Endothelial cell of umbilical vein (primary cell): ENCODE results near the gene NFATC1. TPM values are rescaled to one million over a fixed set of nuclear protein-coding genes. Genes with fewer than 3 reads are reported as not detected.
A peak's percentile ranks its signal among the peaks of the same experiment; 100 is the strongest.

Experiments
- BruUV-seq: library from RNA; stranded (reverse); fragments of 400-500 nt; replicated peaks from 2 replicates; lab custom pipeline; 2021; lab: Mats Ljungman, UMichigan
- CTCF ChIA-PET: fragments of 300-600, 350-600 bp; sonication (Branson Sonifier 250); formaldehyde crosslinking; loops from one replicate; lab custom pipeline; 2021; ENCODE audit warnings: antibody characterized with exemption, inconsistent platforms; lab: Charles Lee
- POLR2A ChIA-PET: fragments of 300-600, 350-600 bp; sonication (Branson Sonifier 250); formaldehyde crosslinking; loops from one replicate; lab custom pipeline; 2021; ENCODE audit warnings: antibody characterized with exemption, inconsistent platforms; lab: Charles Lee
- DNase-seq: peaks from one replicate; pipeline ENCODE4 v3.0.0-alpha.2; 2011; ENCODE audit warnings: low read depth, low spot score
- FAIRE-seq: peaks from 2 replicates; lab custom pipeline; 2011; peaks lifted over from hg19 to GRCh38; lab: Jason Lieb, UNC
- H2AFZ ChIP-seq: 2 replicates; pipeline ENCODE4 v1.6.0; 2012; ENCODE audit warnings: low read depth, low read length, control low read depth, inconsistent platforms
- H3K27ac ChIP-seq: 2 replicates; pipeline ENCODE4 v1.5.1; 2011; ENCODE audit warnings: low read depth, mild to moderate bottlenecking, control low read depth, low read length, moderate library complexity; ENCODE audit not compliant: insufficient read depth
- H3K27me3 ChIP-seq, 2 experiments: 2 replicates each; pipeline versions ENCODE4 v1.6.0 to v1.6.1; 2011; ENCODE audit warnings: low read length in 2 of 2, mixed read lengths in 1 of 2; ENCODE audit not compliant: control insufficient read depth in 2 of 2, insufficient read depth in 2 of 2
- H3K36me3 ChIP-seq, 2 experiments: 2 replicates in 1 of 2; 3 replicates in 1 of 2; pipeline ENCODE4 v1.5.1; 2011; ENCODE audit warnings: low read length in 2 of 2, mild to moderate bottlenecking in 1 of 2, moderate library complexity in 1 of 2; ENCODE audit not compliant: control insufficient read depth in 2 of 2, insufficient read depth in 2 of 2; ENCODE audit errors: extremely low read depth in 1 of 2
- H3K4me1 ChIP-seq: 3 replicates; pipeline ENCODE4 v1.5.1; 2011; ENCODE audit warnings: mild to moderate bottlenecking, low read length; ENCODE audit not compliant: control insufficient read depth, insufficient read depth; ENCODE audit errors: extremely low read depth
- H3K4me2 ChIP-seq: 2 replicates; pipeline ENCODE4 v1.6.1; 2011; ENCODE audit warnings: low read length, control low read depth, mixed read lengths; ENCODE audit not compliant: insufficient read depth
- H3K4me3 ChIP-seq, 3 experiments: fragments of 200-600 bp in 1 of 3; sonication (generic), shearing (Covaris generic) in 1 of 3; replicated peaks in 1 of 3; 2 replicates each; pipeline ENCODE4 v1.5.1; 2011 to 2016; ENCODE audit warnings: control low read depth in 3 of 3, low read length in 3 of 3, mild to moderate bottlenecking in 2 of 3, inconsistent platforms in 1 of 3, low read depth in 1 of 3, moderate library complexity in 1 of 3; ENCODE audit not compliant: insufficient read depth in 1 of 3
- H3K79me2 ChIP-seq: 2 replicates; pipeline ENCODE4 v1.6.0; 2012; ENCODE audit warnings: low read length, inconsistent platforms; ENCODE audit not compliant: control insufficient read depth, insufficient read depth
- H3K9ac ChIP-seq: replicated peaks from 2 replicates; pipeline ENCODE3; 2011; ENCODE audit warnings: low read length, control low read depth; ENCODE audit not compliant: insufficient read depth; ENCODE audit errors: extremely low read depth
- H3K9me1 ChIP-seq: replicated peaks from 3 replicates; pipeline ENCODE4 v1.6.0; 2011; ENCODE audit warnings: mild to moderate bottlenecking, low read length; ENCODE audit not compliant: control insufficient read depth, insufficient read depth; ENCODE audit errors: extremely low read depth
- H3K9me3 ChIP-seq: replicated peaks from 2 replicates; pipeline ENCODE4 v1.5.1; 2012; ENCODE audit warnings: low read length, inconsistent platforms; ENCODE audit not compliant: control insufficient read depth, insufficient read depth
- H4K20me1 ChIP-seq: replicated peaks from 2 replicates; pipeline ENCODE3; 2011; ENCODE audit warnings: mild to moderate bottlenecking, low read length; ENCODE audit not compliant: control insufficient read depth, insufficient read depth; ENCODE audit errors: extremely low read depth
- CTCF ChIP-seq, 2 donors: IDR thresholded peaks; 1 replicate in 1 of 2; 2 replicates in 1 of 2; pipeline ENCODE4 v1.5.1; 2011; ENCODE audit warnings: low read length in 2 of 2, mild to moderate bottlenecking in 2 of 2, moderate library complexity in 2 of 2, control low read depth in 1 of 2, inconsistent platforms in 1 of 2, low read depth in 1 of 2; ENCODE audit not compliant: insufficient read depth in 1 of 2; ENCODE audit errors: extremely low read depth in 1 of 2
- EZH2 ChIP-seq: IDR thresholded peaks from 2 replicates; pipeline ENCODE4 v1.6.1; 2012; ENCODE audit warnings: borderline replicate concordance, low read depth, mild to moderate bottlenecking, moderate library complexity, low read length, inconsistent platforms; ENCODE audit not compliant: severe bottlenecking
- MYC ChIP-seq: IDR thresholded peaks from one replicate; pipeline ENCODE4 v1.6.1; 2011; ENCODE audit warnings: mild to moderate bottlenecking, low read depth, low read length
- POLR2A ChIP-seq: IDR thresholded peaks from 2 replicates; pipeline ENCODE4 v1.6.1; 2012; ENCODE audit warnings: low read depth, mild to moderate bottlenecking, control low read depth, low read length
- POLR2AphosphoS5 ChIP-seq: IDR thresholded peaks from 2 replicates; pipeline ENCODE4 v1.6.1; 2012; ENCODE audit warnings: low read depth, mild to moderate bottlenecking, control low read depth, low read length, moderate library complexity; ENCODE audit not compliant: insufficient read depth
- dilution Hi-C: fragments of 300-500 bp; cut with MboI; formaldehyde crosslinking; loops from one replicate; pipeline ENCODE4 v1.15.0; 2019; ENCODE audit warnings: low sequenced_read_pairs; ENCODE audit not compliant: extremely low pct_ligation_motif_present
- intact Hi-C: fragments of 100-400 bp; cut with micrococcal nuclease; formaldehyde crosslinking; loops from one replicate; pipeline ENCODE4 v1.10.0; 2022
- polyA plus RNA-seq, 4 experiments: library from polyadenylated mRNA; depleted of rRNA in 3 of 4; stranded (reverse) in 3 of 4; unstranded in 1 of 4; fragments of >200 nt; gene quantifications; 2 replicates each; pipeline versions ENCODE4 v1.2.1 to v1.2.3, GENCODE V29; 2011 to 2012; ENCODE audit warnings: missing spikeins in 1 of 4
- total RNA-seq: library from RNA; stranded (reverse); gene quantifications from 2 replicates; pipeline ENCODE4 v1.2.3, GENCODE V29; 2021

NFATC1 gene
- total and polyA plus RNA-seq, 2 donors (not counting 3 experiments of a cell fraction or from before 2014, with no cell fraction given): 11.1 to 30.0 TPM

- no peaks in the 10 kb centered on the region for H3K9me1 ChIP-seq
- DNase-seq (no peak), FAIRE-seq (no peak)
- intact Hi-C loops (no loop called here), dilution Hi-C loops (no loop called here)
- H3K4me2 ChIP-seq: peak overlapping the region; percentile 23
- H3K27ac ChIP-seq: peak overlapping the region; percentile 56
- peak overlapping the region; percentile 11 for H2AFZ ChIP-seq
- H3K4me1 ChIP-seq: peaks cover 36% of the 10 kb centered on the region
- BruUV-seq: no TSS peak
- H4K20me1 ChIP-seq: no peaks in the 10 kb centered on the region
- no peak for TF ChIP-seq MYC
- TF ChIP-seq CTCF (IDR thresholded peaks at IDR 0.05; ENCODE audit: extremely low read depth in 1 of 2, insufficient read depth in 1 of 2, low read depth in 1 of 2, low read length in 2 of 2): no peak
- TF ChIP-seq POLR2AphosphoS5: no peak
- no peak for TF ChIP-seq POLR2A
- TF ChIP-seq EZH2: no peak
- ChIA-PET CTCF (interaction anchor here (1.1 to 1.2 kb wide), 3 partner anchors 9 to 11 kb away, joined by 3 to 6 read pairs (median 3); partner anchors contain the start of gene NFATC1), POLR2A (no interaction called here)
- no peak overlapping the region for H3K4me3 ChIP-seq
- no peaks in the 10 kb centered on the region for H3K27me3 ChIP-seq
- H3K36me3 ChIP-seq: peaks cover 0 to under 1% of the 10 kb centered on the region in 2 experiments
- H3K79me2 ChIP-seq: peaks cover 32% of the 10 kb centered on the region
- no peak overlapping the region for H3K9ac ChIP-seq
- H3K9me3 ChIP-seq: no peaks in the 10 kb centered on the region
These were observed 9.5 kb downstream of the NFATC1 start for GRCh38 chr18:79405019-79405780.
